GM11168 (cell line): Measurements from ENCODE around the gene CCDC121.

Experiments
- in situ Hi-C: fragments of 300-500 bp; cut with MboI; formaldehyde crosslinking; loops from one replicate; pipeline ENCODE4 v1.12.0; 2022; ENCODE audit warnings: low sequenced_read_pairs; ENCODE audit not compliant: unreplicated experiment

CCDC121 gene

GRCh38 chr2:27583390-27583915 lies 45.4 kb downstream of the CCDC121 start:
- in situ Hi-C loops = no loop called here

GRCh38 chr2:27582695-27583389 lies 46.0 kb downstream of the CCDC121 start, which contains the start of gene ZNF512:
Gene ZNF512 (plus strand): TSS chr2:27583042. CDS start chr2:27583113, 71 bp downstream.
- in situ Hi-C loops = no loop called here

GRCh38 chr2:27582129-27582694 lies 46.6 kb downstream of the CCDC121 start:
- in situ Hi-C loops = no loop called here

GRCh38 chr2:27581417-27582128 lies 47.2 kb downstream of the CCDC121 start:
- in situ Hi-C loops = no loop called here
